ENCODE data around the gene CLDN9.

Gene CLDN9

DNA sequence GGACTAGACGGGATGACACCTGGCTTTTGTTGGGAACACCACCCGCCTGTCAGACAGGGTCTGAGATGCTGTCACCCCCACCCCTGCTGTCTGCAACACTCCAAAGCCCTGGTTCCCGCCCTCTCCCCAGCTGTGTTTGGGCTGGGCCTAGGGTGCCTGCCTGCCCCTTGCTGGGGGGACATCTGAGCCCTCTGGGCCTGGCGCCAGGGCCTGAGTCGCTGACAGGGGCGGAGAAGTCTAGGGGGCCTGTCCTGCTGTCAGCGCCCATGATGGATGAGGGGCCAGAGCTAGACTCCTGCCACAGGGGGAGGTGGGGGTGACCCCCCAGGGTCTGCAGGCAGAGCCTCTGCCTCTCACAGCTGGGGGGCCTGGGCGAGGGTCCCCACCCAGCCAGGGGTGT is 24.9 kb upstream of the CLDN9 start:
- H3K4me3 ChIP-seq (ENCODE audit: low read depth, low read length) = no peak overlapping the region
- H3K9ac ChIP-seq (ENCODE audit: low read depth, low read length) = no peak overlapping the region
- peaks cover 12% of the 10 kb centered on the region for H3K4me1 ChIP-seq (ENCODE audit: control insufficient read depth, insufficient read depth, low read length)
- H3K27me3 ChIP-seq (ENCODE audit: control insufficient read depth, insufficient read depth, low read length) = no peaks in the 10 kb centered on the region
- H3K9me3 ChIP-seq (ENCODE audit: control insufficient read depth, insufficient read depth, low read length) = no peaks in the 10 kb centered on the region
- H3K36me3 ChIP-seq (ENCODE audit: control insufficient read depth, insufficient read depth, low read length) = no peaks in the 10 kb centered on the region

DNA sequence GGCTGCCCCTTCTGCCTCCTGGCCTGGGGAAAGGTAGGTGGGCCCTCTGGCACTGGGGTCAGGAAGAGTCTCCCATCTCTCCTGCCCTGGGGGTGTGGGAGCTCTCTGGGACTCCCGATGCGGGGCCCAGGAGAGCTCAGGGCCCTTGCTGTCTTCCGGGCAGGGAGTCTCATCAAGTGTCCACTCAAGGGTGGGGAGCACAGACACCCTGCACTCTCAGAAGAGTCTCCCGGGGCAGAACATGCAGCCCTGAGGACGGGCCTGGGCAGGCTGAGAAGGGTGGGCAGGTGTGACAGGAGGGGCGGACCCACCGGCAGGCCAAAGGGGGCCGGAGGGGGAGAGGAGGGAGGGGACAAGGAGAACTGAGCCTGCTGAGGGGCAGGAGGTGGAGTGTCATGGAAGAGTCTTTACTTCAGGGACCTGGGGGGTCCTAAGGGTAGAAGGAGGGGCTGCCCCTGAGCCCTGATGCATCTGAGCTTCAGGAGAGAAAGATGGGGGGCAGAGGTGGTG is 24.1 kb upstream of the CLDN9 start:
- Histone ChIP-seq H3K4me1 (ENCODE audit: control insufficient read depth, insufficient read depth, low read length) (peaks cover 9% of the 10 kb centered on the region), H3K9me3 (ENCODE audit: control insufficient read depth, insufficient read depth, low read length) (no peaks in the 10 kb centered on the region), H3K4me3 (ENCODE audit: low read depth, low read length) (no peak overlapping the region), H3K27me3 (ENCODE audit: control insufficient read depth, insufficient read depth, low read length) (no peaks in the 10 kb centered on the region), H3K36me3 (ENCODE audit: control insufficient read depth, insufficient read depth, low read length) (no peaks in the 10 kb centered on the region), H3K9ac (ENCODE audit: low read depth, low read length) (no peak overlapping the region)

DNA sequence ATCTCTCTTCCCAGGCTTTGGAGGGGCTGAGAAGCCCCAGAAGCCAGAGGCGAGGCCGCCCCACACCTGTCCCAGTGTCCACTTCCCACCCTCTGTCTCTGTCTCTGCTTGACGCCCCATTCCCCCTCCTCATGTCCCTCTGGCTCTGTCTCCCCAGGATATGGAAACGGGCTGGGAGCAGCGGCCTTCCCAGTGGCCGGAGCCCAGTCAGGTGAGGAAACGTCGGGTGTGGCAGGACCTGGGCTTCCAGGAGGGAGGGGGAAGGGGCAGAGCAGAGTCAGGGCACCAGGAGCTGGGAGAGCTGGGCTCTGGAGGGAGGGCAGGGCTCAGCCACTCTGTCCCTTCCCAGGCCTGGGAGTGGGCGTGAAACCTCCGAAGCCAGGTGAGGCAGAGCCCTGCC is 21.8 kb upstream of the CLDN9 start:
- no peak overlapping the region for H3K9ac ChIP-seq (ENCODE audit: low read depth, low read length)
- H3K27me3 ChIP-seq (ENCODE audit: control insufficient read depth, insufficient read depth, low read length) = no peaks in the 10 kb centered on the region
- H3K4me3 ChIP-seq (ENCODE audit: low read depth, low read length) = no peak overlapping the region
- H3K36me3 ChIP-seq (ENCODE audit: control insufficient read depth, insufficient read depth, low read length) = no peaks in the 10 kb centered on the region
- H3K4me1 ChIP-seq (ENCODE audit: control insufficient read depth, insufficient read depth, low read length) = peaks cover 7% of the 10 kb centered on the region
- H3K9me3 ChIP-seq (ENCODE audit: control insufficient read depth, insufficient read depth, low read length) = no peaks in the 10 kb centered on the region

DNA sequence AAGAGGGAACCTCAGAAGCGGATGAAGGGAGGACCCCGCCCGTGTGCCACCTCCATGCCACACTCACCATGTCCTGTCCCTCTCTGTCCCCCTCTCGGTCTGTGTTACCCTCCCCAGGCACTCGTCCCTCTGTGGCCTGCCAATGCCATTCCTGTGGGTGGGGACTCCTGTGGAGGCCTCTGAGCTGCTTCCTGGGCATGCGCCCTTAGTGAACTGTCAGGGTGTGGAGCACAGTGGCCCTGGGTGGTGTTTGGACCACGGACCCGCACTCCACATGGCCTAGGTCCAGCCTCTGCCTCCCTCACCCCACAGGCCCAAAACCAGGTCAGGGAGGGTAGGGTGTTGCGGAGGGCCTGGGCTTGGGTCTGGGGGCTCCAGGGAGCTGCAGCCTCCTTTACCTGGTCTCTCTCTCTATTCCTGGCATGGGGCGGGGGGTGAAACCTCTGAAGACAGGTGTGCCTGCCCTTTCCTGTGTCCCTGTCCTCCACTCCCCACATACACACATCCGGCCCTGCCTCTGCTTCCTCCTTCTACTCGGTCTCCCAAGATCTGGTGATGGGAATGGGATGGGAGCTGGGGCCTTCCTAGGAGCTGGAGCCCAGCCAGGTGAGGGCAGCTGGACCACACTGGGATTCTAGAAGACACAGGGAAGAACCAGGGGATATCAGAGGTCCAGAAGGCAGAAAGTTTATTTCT is 21.0 kb upstream of the CLDN9 start:
- H3K4me1 ChIP-seq (ENCODE audit: control insufficient read depth, insufficient read depth, low read length) = peaks cover 7% of the 10 kb centered on the region

DNA sequence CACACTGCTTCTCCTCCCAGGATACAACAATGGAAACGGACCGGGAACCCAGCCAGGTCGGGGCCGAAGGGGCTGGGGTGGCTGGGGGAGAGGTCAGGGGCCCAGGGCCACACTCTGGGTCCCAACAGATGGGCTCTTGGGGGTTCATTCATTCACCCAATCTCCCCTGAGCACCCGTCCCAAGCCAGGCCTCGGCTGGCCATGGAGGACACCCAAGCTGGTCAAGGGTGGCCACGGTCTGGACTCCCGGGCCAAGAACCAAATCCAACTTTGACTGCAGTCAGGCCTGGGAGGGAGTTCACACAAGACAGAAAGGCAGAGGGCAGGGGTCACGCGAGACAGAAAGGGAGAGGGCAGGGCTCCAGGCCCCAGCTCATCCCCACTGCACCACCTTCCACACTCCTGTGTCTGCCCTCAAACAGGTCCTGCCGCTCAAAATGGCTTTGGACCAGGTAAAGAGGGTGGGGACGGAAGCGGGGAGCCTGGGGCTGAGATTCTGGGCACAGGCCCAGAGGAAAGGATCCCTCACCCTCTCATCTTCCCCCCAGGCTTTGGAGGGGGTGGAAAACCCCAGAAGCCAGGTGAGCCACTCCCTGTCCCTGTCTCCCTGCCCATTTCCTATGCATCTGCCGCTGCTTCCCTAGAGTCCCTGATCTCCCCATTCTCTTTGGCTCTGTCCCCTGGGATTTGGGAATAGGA is 20.2 kb upstream of the CLDN9 start:
- Histone ChIP-seq H3K9me3 (ENCODE audit: control insufficient read depth, insufficient read depth, low read length) (no peaks in the 10 kb centered on the region), H3K4me3 (ENCODE audit: low read depth, low read length) (no peak overlapping the region), H3K36me3 (ENCODE audit: control insufficient read depth, insufficient read depth, low read length) (no peaks in the 10 kb centered on the region), H3K27me3 (ENCODE audit: control insufficient read depth, insufficient read depth, low read length) (no peaks in the 10 kb centered on the region), H3K9ac (ENCODE audit: low read depth, low read length) (no peak overlapping the region), H3K4me1 (ENCODE audit: control insufficient read depth, insufficient read depth, low read length) (peaks cover 7% of the 10 kb centered on the region)

More for the DNA sequence above, 21.0 kb upstream of the CLDN9 start:
- Histone ChIP-seq H3K4me3 (ENCODE audit: low read depth, low read length) (no peak overlapping the region), H3K9ac (ENCODE audit: low read depth, low read length) (no peak overlapping the region), H3K27me3 (ENCODE audit: control insufficient read depth, insufficient read depth, low read length) (no peaks in the 10 kb centered on the region), H3K36me3 (ENCODE audit: control insufficient read depth, insufficient read depth, low read length) (no peaks in the 10 kb centered on the region), H3K9me3 (ENCODE audit: control insufficient read depth, insufficient read depth, low read length) (no peaks in the 10 kb centered on the region)

DNA sequence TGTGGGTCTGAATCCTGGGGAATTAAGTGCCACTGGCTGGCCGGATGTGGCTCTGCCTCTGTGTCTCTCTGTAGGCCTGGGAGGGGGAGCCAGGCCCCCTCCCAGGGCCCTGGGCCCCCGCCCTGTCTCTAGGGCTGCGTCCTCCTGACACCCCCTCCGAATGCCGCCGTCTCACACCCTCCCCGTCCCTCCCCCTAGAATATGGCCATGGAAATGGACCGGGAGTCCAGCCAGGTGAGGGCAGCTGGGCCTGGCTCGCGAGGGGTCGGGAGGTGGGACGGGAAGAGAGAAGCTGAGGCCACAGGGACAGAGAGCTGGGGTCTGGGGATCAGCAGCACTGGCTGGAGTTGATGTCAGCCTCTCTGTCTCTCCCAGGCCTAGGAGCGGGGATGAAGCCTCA is 16.4 kb upstream of the CLDN9 start:
- Histone ChIP-seq H3K27me3 (ENCODE audit: control insufficient read depth, insufficient read depth, low read length) (no peaks in the 10 kb centered on the region), H3K36me3 (ENCODE audit: control insufficient read depth, insufficient read depth, low read length) (no peaks in the 10 kb centered on the region), H3K4me3 (ENCODE audit: low read depth, low read length) (no peak overlapping the region), H3K4me1 (ENCODE audit: control insufficient read depth, insufficient read depth, low read length) (peaks cover 3% of the 10 kb centered on the region), H3K9ac (ENCODE audit: low read depth, low read length) (no peak overlapping the region), H3K9me3 (ENCODE audit: control insufficient read depth, insufficient read depth, low read length) (no peaks in the 10 kb centered on the region)

DNA sequence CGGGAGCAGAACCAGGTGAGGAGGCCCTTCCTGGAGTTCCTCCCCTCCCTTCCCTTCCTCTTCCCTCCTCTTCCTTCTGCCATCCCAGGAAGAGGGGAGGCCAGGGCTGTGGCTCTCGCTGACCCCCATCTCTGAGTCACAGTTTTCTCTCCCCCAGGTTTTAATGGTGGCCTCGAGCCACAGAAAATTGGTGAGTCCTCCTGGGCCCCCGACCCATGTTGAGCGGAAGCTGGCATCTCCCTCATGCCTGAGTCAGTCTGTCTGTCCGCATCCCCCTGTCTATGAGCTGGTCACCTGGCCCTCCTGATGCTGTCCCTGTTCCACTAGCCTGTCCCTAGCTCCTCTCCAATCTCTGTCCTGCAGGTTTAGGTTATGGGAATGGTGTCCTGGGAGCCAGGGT is 12.8 kb upstream of the CLDN9 start:
- no peak overlapping the region for H3K9ac ChIP-seq (ENCODE audit: low read depth, low read length)
- H3K27me3 ChIP-seq (ENCODE audit: control insufficient read depth, insufficient read depth, low read length) = no peaks in the 10 kb centered on the region
- no peaks in the 10 kb centered on the region for H3K36me3 ChIP-seq (ENCODE audit: control insufficient read depth, insufficient read depth, low read length)
- peaks cover 3% of the 10 kb centered on the region for H3K4me1 ChIP-seq (ENCODE audit: control insufficient read depth, insufficient read depth, low read length)
- no peaks in the 10 kb centered on the region for H3K9me3 ChIP-seq (ENCODE audit: control insufficient read depth, insufficient read depth, low read length)
- H3K4me3 ChIP-seq (ENCODE audit: low read depth, low read length) = no peak overlapping the region

DNA sequence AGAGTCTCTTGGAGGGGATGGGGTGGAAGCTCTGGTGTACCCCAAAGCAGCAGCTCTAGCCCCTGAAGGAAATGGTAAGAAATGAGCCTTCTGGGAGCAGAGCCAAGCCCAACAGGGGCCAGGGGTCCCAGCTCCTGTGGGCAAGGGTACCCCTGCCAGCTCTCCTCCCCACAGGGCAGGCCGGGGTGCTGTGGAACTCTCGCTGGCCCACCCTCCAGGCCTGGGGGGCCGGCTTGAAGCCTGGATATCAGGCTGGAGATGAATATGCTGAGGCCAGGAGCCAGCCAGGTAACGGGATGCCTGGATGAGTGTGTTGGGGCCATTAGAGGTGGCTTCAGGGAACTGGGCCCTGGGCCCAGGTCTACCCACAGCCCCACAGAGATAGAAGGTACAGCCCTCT is 12.2 kb upstream of the CLDN9 start:
- no peaks in the 10 kb centered on the region for H3K9me3 ChIP-seq (ENCODE audit: control insufficient read depth, insufficient read depth, low read length)
- H3K4me1 ChIP-seq (ENCODE audit: control insufficient read depth, insufficient read depth, low read length) = peaks cover 3% of the 10 kb centered on the region
- no peak overlapping the region for H3K9ac ChIP-seq (ENCODE audit: low read depth, low read length)
- no peak overlapping the region for H3K4me3 ChIP-seq (ENCODE audit: low read depth, low read length)
- no peaks in the 10 kb centered on the region for H3K27me3 ChIP-seq (ENCODE audit: control insufficient read depth, insufficient read depth, low read length)
- no peaks in the 10 kb centered on the region for H3K36me3 ChIP-seq (ENCODE audit: control insufficient read depth, insufficient read depth, low read length)

DNA sequence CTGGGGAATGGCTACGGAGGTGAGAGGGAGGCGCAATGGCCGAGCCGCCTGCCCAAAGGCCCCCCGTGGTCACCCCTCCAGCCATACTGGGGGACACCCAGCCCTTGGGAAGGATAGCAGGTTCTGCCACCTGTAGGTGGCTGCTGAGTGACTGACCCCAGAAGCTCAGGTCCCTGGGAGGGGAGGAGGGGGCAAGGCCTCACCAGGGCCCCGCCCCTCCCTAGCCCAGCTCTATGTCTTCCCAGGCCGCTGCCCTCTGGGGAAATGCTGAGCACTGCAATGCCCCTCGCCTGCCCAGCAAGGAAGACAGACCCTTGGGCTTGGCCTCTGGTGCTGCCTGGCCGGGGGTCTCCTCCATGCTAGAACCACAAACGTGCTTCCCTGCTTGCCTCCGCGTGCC is 11.4 kb upstream of the CLDN9 start:
- Histone ChIP-seq H3K27me3 (ENCODE audit: control insufficient read depth, insufficient read depth, low read length) (no peaks in the 10 kb centered on the region), H3K36me3 (ENCODE audit: control insufficient read depth, insufficient read depth, low read length) (no peaks in the 10 kb centered on the region), H3K4me3 (ENCODE audit: low read depth, low read length) (no peak overlapping the region), H3K9me3 (ENCODE audit: control insufficient read depth, insufficient read depth, low read length) (no peaks in the 10 kb centered on the region), H3K4me1 (ENCODE audit: control insufficient read depth, insufficient read depth, low read length) (peaks cover 5% of the 10 kb centered on the region), H3K9ac (ENCODE audit: low read depth, low read length) (no peak overlapping the region)

DNA sequence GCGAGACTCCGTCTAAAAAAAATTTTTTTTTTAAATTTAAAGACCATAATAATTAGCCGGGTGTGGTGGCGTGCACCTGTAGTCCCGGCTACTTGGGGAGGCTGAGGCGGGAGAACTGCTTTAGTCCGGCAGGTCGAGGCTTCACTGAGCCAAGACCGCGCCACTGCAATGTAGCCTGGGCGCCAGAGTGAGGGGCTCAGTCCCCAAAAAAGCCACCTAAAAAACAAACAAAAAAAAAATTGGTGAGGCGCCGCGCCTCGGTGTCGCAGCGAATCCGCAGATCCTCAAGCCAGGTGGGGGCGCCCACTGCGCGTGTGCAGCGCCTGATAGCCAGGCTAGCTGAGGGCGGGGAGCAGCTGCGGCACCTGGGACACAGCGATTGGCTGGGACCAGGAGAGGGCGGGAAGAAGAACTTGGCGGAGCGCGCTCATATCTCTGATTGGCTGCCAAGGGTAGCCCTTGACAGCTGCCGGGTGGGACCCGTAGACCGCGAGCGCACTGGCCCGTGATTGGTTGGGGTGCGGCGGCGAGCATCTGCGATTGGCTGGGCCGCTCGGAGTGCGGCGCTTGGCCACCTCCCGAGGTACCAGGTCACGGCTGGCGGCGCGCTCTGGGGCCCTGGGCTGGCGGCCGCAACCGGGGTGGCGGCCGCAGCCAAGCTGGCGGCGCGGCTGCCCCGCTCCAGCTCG is 9.0 kb upstream of the CLDN9 start:
- no peak overlapping the region for H3K4me3 ChIP-seq (ENCODE audit: low read depth, low read length)
- no peaks in the 10 kb centered on the region for H3K9me3 ChIP-seq (ENCODE audit: control insufficient read depth, insufficient read depth, low read length)
- no peak overlapping the region for H3K9ac ChIP-seq (ENCODE audit: low read depth, low read length)
- H3K36me3 ChIP-seq (ENCODE audit: control insufficient read depth, insufficient read depth, low read length) = no peaks in the 10 kb centered on the region
- H3K27me3 ChIP-seq (ENCODE audit: control insufficient read depth, insufficient read depth, low read length) = no peaks in the 10 kb centered on the region
- peaks cover 23% of the 10 kb centered on the region for H3K4me1 ChIP-seq (ENCODE audit: control insufficient read depth, insufficient read depth, low read length)

DNA sequence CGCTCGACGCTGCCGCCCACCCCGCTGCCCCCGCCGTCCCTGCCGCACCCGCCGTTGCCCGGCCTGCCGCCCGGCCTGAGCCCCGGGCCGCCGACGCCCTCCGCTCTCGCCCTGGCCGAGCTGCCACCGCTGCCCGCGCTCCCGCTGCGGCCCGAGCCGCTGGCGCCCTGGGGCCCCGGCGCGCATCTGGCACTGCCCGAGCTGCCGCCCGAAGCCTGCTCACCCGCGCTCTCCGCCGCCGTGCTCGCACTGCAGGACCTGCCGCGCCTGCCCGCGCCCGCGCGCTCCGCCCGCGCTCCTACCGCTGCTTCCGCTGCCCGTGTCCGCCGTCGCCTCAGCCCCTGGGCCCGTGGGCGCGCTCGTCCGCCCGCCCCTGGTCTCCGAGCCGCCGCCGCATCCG is 8.4 kb upstream of the CLDN9 start:
- H3K9me3 ChIP-seq (ENCODE audit: control insufficient read depth, insufficient read depth, low read length) = no peaks in the 10 kb centered on the region
- H3K4me1 ChIP-seq (ENCODE audit: control insufficient read depth, insufficient read depth, low read length) = peaks cover 21% of the 10 kb centered on the region
- H3K36me3 ChIP-seq (ENCODE audit: control insufficient read depth, insufficient read depth, low read length) = no peaks in the 10 kb centered on the region
- no peak overlapping the region for H3K4me3 ChIP-seq (ENCODE audit: low read depth, low read length)
- H3K9ac ChIP-seq (ENCODE audit: low read depth, low read length) = no peak overlapping the region
- H3K27me3 ChIP-seq (ENCODE audit: control insufficient read depth, insufficient read depth, low read length) = no peaks in the 10 kb centered on the region
